ENCODE measurements around the gene SLC51A. TPM values are rescaled to one million over a fixed set of nuclear protein-coding genes. Genes with fewer than 3 reads are reported as not detected.

SLC51A gene
- total and polyA plus RNA-seq, 4 donors = 0.33 to 15.4 (median 4.6) TPM

DNA sequence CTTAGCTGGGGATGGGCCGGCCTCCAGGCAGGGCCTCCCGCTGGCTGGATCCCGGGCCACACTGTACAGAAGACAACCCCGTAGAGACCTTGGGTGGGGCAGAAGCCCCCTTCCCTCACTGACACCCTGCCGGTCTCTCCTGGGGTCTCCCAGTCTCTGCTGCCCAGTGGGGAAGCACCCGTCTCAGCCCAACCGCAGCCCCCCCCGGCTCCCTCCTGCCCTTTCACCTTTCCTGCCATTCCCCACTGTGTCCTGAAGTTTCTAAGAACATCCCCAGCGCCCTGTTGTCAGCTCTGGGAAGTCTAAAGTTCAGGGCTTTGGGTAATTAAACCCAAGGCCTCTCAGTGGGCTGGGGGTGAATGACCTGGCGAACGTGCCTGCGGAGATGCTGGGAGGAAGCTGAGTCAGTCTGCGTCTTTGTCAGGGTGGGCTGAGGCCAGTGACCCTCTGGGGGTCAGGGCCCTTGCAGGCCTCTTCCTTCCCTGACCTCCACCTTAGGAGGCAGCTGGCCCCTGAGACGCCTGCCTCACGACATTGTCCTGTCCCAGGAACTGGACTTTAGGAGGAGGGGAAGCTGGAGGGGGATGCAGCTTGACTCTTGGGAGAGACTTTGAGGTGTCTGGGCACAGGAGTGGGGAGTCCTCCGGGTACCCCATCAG is 1.4 kb upstream of the SLC51A start:
- DNase-seq (ENCODE audit: low read depth in 4 of 6, low spot score in 6 of 6) = no peak
- WGBS (ENCODE audit: insufficient coverage) = 78% methylated on average over 13 of the region's 16 CpGs
- no peak overlapping the region for H3K27ac ChIP-seq (ENCODE audit: low read depth, low read length)

DNA sequence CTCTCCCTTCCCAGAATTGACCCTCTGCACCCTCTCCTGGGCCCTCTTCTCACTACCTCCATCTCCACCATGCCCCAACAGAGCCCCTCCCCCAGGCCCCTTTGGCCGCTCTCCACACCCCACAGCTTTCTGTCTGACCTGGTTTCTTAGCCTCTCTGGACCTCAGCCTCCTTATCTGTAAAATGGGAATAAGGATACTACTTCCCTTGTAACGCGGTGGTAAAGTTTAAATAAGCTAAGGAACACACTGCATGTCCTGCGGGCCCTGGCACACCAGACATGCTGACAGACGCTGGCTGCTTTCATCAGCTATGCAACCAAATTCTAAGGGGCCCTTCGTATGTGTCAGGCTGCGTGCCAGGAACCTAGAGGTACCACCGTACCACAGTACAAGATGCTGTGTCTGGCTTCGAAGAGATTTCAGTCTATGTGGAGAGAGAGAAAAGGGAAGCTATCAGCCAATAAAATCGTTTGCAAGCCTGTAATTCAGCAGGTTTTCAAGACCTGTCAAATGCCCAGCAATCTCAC is 777 bp upstream of the SLC51A start:
- Histone ChIP-seq H3K9me3 (ENCODE audit: control insufficient read depth, insufficient read depth, low read length) (no peaks in the 10 kb centered on the region), H3K4me3 (ENCODE audit: low read depth, low read length) (no peak overlapping the region), H3K27me3 (ENCODE audit: control insufficient read depth, insufficient read depth, low read length) (no peaks in the 10 kb centered on the region), H3K36me3 (ENCODE audit: control insufficient read depth, insufficient read depth, low read length) (peaks cover 2% of the 10 kb centered on the region), H3K4me1 (ENCODE audit: control insufficient read depth, insufficient read depth, low read length) (peaks cover 37% of the 10 kb centered on the region), H3K27ac (ENCODE audit: low read depth, low read length) (no peak overlapping the region)
- peak in 2 of 6 donors; percentile 20 to 47 for DNase-seq (ENCODE audit: low read depth in 4 of 6, low spot score in 6 of 6)
- WGBS (ENCODE audit: insufficient coverage) = 68% methylated on average over 8 of the region's 10 CpGs

More for the DNA sequence above, 1.4 kb upstream of the SLC51A start:
- no peak overlapping the region for H3K4me3 ChIP-seq (ENCODE audit: low read depth, low read length)
- peaks cover 1% of the 10 kb centered on the region for H3K36me3 ChIP-seq (ENCODE audit: control insufficient read depth, insufficient read depth, low read length)
- no peaks in the 10 kb centered on the region for H3K27me3 ChIP-seq (ENCODE audit: control insufficient read depth, insufficient read depth, low read length)
- no peaks in the 10 kb centered on the region for H3K9me3 ChIP-seq (ENCODE audit: control insufficient read depth, insufficient read depth, low read length)
- peaks cover 35% of the 10 kb centered on the region for H3K4me1 ChIP-seq (ENCODE audit: control insufficient read depth, insufficient read depth, low read length)

DNA sequence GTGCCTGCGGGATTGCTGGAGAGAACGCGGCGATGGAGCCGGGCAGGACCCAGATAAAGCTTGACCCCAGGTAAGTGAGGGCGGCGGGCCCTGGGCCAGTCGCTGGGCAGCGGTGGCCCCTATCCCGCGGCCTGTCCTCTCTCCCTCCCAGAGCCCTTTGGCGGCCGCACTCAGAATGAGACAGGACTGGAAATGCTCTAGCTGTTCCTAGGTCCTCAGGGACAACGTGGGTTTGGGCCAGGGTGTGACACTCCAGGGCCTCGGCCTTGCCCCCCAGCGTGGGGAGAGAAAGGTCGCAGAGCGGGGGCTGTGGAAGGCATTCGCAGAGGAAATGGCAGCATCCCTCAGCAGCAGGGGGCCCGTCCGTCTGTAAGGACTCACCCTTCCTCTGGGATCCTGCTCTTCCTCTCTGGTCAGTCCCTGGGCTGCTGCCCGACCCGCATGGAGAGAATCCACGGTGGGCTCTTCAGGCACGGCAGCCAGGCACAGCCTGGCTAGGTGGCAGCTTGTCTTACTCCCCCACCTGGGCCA is 412 bp downstream of the SLC51A start:
- Histone ChIP-seq H3K27me3 (ENCODE audit: control insufficient read depth, insufficient read depth, low read length) (no peaks in the 10 kb centered on the region), H3K9me3 (ENCODE audit: control insufficient read depth, insufficient read depth, low read length) (no peaks in the 10 kb centered on the region), H3K4me3 (ENCODE audit: low read depth, low read length) (no peak overlapping the region), H3K4me1 (ENCODE audit: control insufficient read depth, insufficient read depth, low read length) (peaks cover 37% of the 10 kb centered on the region), H3K36me3 (ENCODE audit: control insufficient read depth, insufficient read depth, low read length) (peaks cover 2% of the 10 kb centered on the region), H3K27ac (ENCODE audit: low read depth, low read length) (no peak overlapping the region)
- WGBS (ENCODE audit: insufficient coverage) = 51% methylated on average over 22 of the region's 25 CpGs
- no peak for DNase-seq (ENCODE audit: low read depth in 4 of 6, low spot score in 6 of 6)

DNA sequence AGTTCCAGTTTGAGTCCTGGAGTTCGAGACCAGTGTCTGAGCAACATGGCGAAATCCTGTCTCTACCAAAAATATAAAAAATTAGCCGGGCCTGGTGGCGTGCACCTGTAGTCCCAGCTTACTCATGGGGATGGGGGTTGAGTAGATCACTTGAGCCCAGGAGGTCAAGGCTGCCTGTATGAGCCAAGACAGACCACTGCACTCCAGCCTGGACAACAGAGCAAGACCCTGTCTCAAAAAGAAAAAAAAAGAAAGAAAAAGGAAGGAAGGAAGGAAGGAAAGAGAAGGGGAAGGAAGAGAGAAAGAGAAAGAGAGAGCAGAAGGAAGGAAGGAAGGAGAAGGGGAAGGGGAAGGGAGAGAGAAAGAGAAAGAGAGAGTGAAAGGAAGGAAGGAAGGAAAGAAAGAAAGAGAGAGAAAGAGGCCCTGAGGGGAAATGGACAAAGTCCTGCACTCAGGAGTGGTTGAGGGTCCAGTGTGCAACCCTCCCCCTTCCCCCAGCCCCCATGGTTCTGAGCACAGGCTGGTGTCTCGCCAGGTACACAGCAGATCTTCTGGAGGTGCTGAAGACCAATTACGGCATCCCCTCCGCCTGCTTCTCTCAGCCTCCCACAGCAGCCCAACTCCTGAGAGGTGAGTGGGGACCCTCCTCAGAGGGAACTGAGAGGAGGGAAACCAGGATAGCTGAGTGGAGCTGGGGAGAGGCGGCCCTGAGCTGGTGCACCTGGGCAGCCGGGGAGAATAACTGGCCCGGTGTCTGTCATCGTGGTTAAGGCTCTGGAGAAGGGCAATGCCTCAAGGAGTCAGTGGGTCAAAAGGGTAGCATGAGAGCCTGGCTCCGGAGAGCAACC is 1.2 kb downstream of the SLC51A start:
- Histone ChIP-seq H3K9me3 (ENCODE audit: control insufficient read depth, insufficient read depth, low read length) (no peaks in the 10 kb centered on the region), H3K27me3 (ENCODE audit: control insufficient read depth, insufficient read depth, low read length) (no peaks in the 10 kb centered on the region), H3K4me1 (ENCODE audit: control insufficient read depth, insufficient read depth, low read length) (peaks cover 37% of the 10 kb centered on the region), H3K4me3 (ENCODE audit: low read depth, low read length) (no peak overlapping the region), H3K27ac (ENCODE audit: low read depth, low read length) (no peak overlapping the region), H3K36me3 (ENCODE audit: control insufficient read depth, insufficient read depth, low read length) (peaks cover 2% of the 10 kb centered on the region)
- DNase-seq (ENCODE audit: low read depth in 4 of 6, low spot score in 6 of 6) = no peak
- WGBS (ENCODE audit: insufficient coverage) = 93% methylated on average over 6 of the region's 12 CpGs

DNA sequence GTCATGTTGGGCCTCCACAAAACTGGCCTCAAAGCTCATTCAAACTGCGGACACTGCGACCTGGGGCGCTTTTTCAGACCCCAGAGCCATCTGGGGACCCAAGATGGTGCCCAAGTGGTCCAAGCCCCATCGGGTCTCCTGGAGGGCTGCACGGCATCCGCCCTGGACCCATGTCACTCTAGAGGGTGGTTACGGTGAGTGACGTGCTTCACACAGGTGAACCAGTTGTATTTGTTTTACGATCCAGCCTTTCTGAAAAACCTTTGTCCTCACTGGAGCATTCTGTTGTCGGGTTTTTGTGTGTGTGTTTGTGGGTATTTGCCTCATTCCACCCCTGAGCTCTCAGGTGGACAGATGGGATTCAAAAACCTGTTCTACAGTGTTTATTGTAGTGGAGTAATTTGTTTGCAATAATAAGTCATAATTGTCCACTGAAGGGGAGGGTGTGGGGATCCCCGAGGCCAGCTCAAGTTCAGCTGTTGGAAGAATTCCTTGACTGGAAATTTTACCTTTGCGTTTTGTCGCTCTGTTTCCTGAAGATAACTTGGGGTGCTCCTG is 1.9 kb downstream of the SLC51A start:
- Histone ChIP-seq H3K9me3 (ENCODE audit: control insufficient read depth, insufficient read depth, low read length) (no peaks in the 10 kb centered on the region), H3K4me3 (ENCODE audit: low read depth, low read length) (no peak overlapping the region), H3K27ac (ENCODE audit: low read depth, low read length) (no peak overlapping the region), H3K27me3 (ENCODE audit: control insufficient read depth, insufficient read depth, low read length) (no peaks in the 10 kb centered on the region), H3K36me3 (ENCODE audit: control insufficient read depth, insufficient read depth, low read length) (peaks cover 2% of the 10 kb centered on the region), H3K4me1 (ENCODE audit: control insufficient read depth, insufficient read depth, low read length) (peaks cover 37% of the 10 kb centered on the region)
- 98% methylated on average over 11 of the region's 13 CpGs for WGBS (ENCODE audit: insufficient coverage)
- DNase-seq (ENCODE audit: low read depth in 4 of 6, low spot score in 6 of 6) = no peak

DNA sequence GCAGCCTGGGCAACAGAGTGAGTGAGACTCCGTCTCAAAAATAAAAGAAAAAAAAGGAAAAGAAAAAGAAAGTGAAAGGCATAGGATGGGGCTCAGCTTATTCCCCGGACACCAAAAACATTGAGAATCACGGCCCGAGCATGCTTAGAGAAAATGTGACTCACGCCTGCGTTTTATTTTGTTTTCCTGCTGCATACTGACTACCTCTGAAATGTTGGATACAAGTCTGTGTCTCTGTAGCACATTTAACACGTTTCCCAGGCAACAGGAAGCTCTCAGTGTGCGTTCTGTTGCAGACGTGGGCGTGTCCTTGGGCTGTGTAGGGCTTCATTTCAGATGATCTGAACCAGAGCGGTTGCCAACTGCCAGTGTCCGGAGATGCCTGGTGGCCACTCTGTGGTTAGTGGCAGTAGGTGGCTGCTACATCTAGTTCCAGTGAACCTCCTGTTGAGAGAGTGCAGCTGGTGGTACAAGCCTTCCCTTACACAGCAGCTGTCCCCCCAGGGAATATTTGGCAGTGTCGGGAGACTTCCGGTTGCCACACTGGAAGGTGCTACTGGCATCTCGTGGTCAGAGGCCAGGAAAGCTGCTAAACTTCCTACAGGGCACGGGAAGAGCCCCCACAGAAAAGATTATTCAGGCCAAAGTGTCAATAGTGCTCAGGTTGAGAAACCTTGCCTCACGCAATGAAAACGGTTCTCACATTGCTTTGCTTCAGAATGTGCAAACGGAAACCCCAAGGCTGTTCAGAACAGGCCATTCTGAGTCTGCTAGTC is 3.0 kb downstream of the SLC51A start:
- peak overlapping the region; percentile 18 for H3K4me3 ChIP-seq (ENCODE audit: low read depth, low read length)
- 8% methylated on average over 19 of the region's 19 CpGs for WGBS (ENCODE audit: insufficient coverage)
- no peaks in the 10 kb centered on the region for H3K27me3 ChIP-seq (ENCODE audit: control insufficient read depth, insufficient read depth, low read length)
- peak overlapping the region; percentile 71 for H3K27ac ChIP-seq (ENCODE audit: low read depth, low read length)
- no peaks in the 10 kb centered on the region for H3K9me3 ChIP-seq (ENCODE audit: control insufficient read depth, insufficient read depth, low read length)
- H3K36me3 ChIP-seq (ENCODE audit: control insufficient read depth, insufficient read depth, low read length) = peaks cover 2% of the 10 kb centered on the region
- peak; percentile 64 to 96 (median 80) for DNase-seq (ENCODE audit: low read depth in 4 of 6, low spot score in 6 of 6)
- peaks cover 37% of the 10 kb centered on the region for H3K4me1 ChIP-seq (ENCODE audit: control insufficient read depth, insufficient read depth, low read length)

GRCh38 chr3:196219970-196220311 is 3.6 kb downstream of the SLC51A start:
- WGBS (ENCODE audit: insufficient coverage) = 75% methylated on average over 19 of the region's 19 CpGs
- Histone ChIP-seq H3K4me3 (ENCODE audit: low read depth, low read length) (no peak overlapping the region), H3K27me3 (ENCODE audit: control insufficient read depth, insufficient read depth, low read length) (no peaks in the 10 kb centered on the region), H3K9me3 (ENCODE audit: control insufficient read depth, insufficient read depth, low read length) (no peaks in the 10 kb centered on the region), H3K36me3 (ENCODE audit: control insufficient read depth, insufficient read depth, low read length) (peaks cover 2% of the 10 kb centered on the region), H3K4me1 (ENCODE audit: control insufficient read depth, insufficient read depth, low read length) (peaks cover 37% of the 10 kb centered on the region), H3K27ac (ENCODE audit: low read depth, low read length) (peak overlapping the region; percentile 71)
- DNase-seq (ENCODE audit: low read depth in 4 of 6, low spot score in 6 of 6) = no peak

DNA sequence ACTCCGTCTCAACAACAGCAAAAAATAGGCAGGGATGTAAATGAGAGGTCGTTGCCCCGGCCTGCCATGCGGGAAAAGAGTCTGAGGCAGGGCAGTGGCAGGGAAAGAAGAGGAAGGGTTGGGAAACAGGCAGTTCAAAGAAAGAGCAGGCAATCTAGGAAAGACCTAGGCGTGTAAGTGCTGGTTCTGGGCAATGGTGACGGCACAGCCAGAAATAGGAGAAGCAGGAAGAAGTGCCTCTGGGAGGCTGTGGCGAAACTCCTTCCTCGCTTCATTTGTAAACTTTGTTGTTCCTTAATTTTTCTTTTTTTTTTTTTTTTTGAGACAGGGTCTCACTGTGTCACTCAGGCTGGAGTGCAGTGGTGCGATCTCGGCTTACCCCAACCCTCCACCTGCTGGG is 4.3 kb downstream of the SLC51A start:
- Histone ChIP-seq H3K27ac (ENCODE audit: low read depth, low read length) (no peak overlapping the region), H3K36me3 (ENCODE audit: control insufficient read depth, insufficient read depth, low read length) (peaks cover 2% of the 10 kb centered on the region), H3K4me1 (ENCODE audit: control insufficient read depth, insufficient read depth, low read length) (peaks cover 37% of the 10 kb centered on the region), H3K27me3 (ENCODE audit: control insufficient read depth, insufficient read depth, low read length) (no peaks in the 10 kb centered on the region), H3K4me3 (ENCODE audit: low read depth, low read length) (no peak overlapping the region), H3K9me3 (ENCODE audit: control insufficient read depth, insufficient read depth, low read length) (no peaks in the 10 kb centered on the region)
- no peak for DNase-seq (ENCODE audit: low read depth in 4 of 6, low spot score in 6 of 6)
- WGBS (ENCODE audit: insufficient coverage) = 88% methylated on average over 7 of the region's 10 CpGs

- no peak overlapping the region for H3K27ac ChIP-seq (ENCODE audit: low read depth, low read length)
- H3K4me3 ChIP-seq (ENCODE audit: low read depth, low read length) = no peak overlapping the region
- WGBS (ENCODE audit: insufficient coverage) = 96% methylated on average over 4 of the region's 7 CpGs
- H3K4me1 ChIP-seq (ENCODE audit: control insufficient read depth, insufficient read depth, low read length) = peaks cover 36% of the 10 kb centered on the region
- no peak for DNase-seq (ENCODE audit: low read depth in 4 of 6, low spot score in 6 of 6)
- peaks cover 2% of the 10 kb centered on the region for H3K36me3 ChIP-seq (ENCODE audit: control insufficient read depth, insufficient read depth, low read length)
- no peaks in the 10 kb centered on the region for H3K27me3 ChIP-seq (ENCODE audit: control insufficient read depth, insufficient read depth, low read length)
- no peaks in the 10 kb centered on the region for H3K9me3 ChIP-seq (ENCODE audit: control insufficient read depth, insufficient read depth, low read length)
These were observed 4.7 kb downstream of the SLC51A start for GRCh38 chr3:196220991-196221390.

Measured in spinal cord (tissue), 10 donors.